MM.1S (cell line): ENCODE measurements around the gene CR1L.

Source experiments
- CTCF ChIP-seq: fragments of 300-600 bp; sonication (generic); IDR thresholded peaks from 2 replicates; pipeline ENCODE4 v1.5.1; 2016; ENCODE audit warnings: antibody characterized with exemption, low read length, mixed read lengths
- EZH2 ChIP-seq: fragments of 300-600 bp; sonication (generic); optimal IDR thresholded peaks from 2 replicates; pipeline ENCODE3; 2017; ENCODE audit warnings: low read depth, mild to moderate bottlenecking, antibody characterized with exemption, low read length, mixed read lengths
- EZH2phosphoT487 ChIP-seq: fragments of 300-600 bp; sonication (generic); IDR thresholded peaks from 2 replicates; pipeline ENCODE4 v1.6.1; 2018; ENCODE audit warnings: antibody characterized with exemption, low read length

GRCh38 chr1:207742850-207743555, 98.1 kb downstream of the CR1L start:
- no peak for TF ChIP-seq CTCF
- no peak for TF ChIP-seq EZH2
- TF ChIP-seq EZH2phosphoT487, result no peak
